Right lobe of liver (tissue), 6 donors: ENCODE results near the gene GABRR3. TPM values are rescaled to one million over a fixed set of nuclear protein-coding genes. Genes with fewer than 3 reads are reported as not detected.
"Not testable (repeated sequence)": the region's sequence is repeated elsewhere in the genome, so short reads cannot be mapped to it uniquely, and the experiment has no call there.

Experiments
- ATAC-seq, 4 donors: fragments of 200-7000 bp; cut with Tn5 transposase; one replicate each; pipeline ENCODE4 v1.9.1; 2020; ENCODE audit warnings: mild to moderate bottlenecking in 4 of 4, moderate library complexity in 4 of 4
- DNase-seq, 3 donors: peaks; one replicate each; pipeline ENCODE4 v3.0.0-alpha.2; 2020
- H3K27ac ChIP-seq, 3 donors: fragments of 200-600 bp; one replicate each; pipeline ENCODE4 v1.8.0; 2022
- H3K27me3 ChIP-seq, 2 donors: fragments of 200-600 bp; one replicate each; pipeline ENCODE4 v1.8.0; 2022
- H3K36me3 ChIP-seq, 4 donors: fragments of 200-600 bp; sonication (generic) in 1 of 4; one replicate each; pipeline versions ENCODE4 v1.5.1 to v1.8.0; 2017 to 2022; ENCODE audit warnings: control low read depth in 1 of 4
- H3K4me1 ChIP-seq, 4 donors: fragments of 200-600 bp; sonication (generic) in 1 of 4; one replicate each; pipeline versions ENCODE4 v1.5.1 to v1.8.0; 2017 to 2022; ENCODE audit warnings: control low read depth in 1 of 4
- H3K4me3 ChIP-seq, 3 donors: fragments of 200-600 bp; one replicate each; pipeline ENCODE4 v1.8.0; 2022
- H3K9me3 ChIP-seq, 4 donors: fragments of 200-600 bp; sonication (generic) in 1 of 4; one replicate each; pipeline versions ENCODE4 v1.5.1 to v1.8.0; 2017 to 2022; ENCODE audit warnings: control low read depth in 1 of 4
- POLR2A ChIP-seq: fragments of 450-650 bp; IDR thresholded peaks from one replicate; pipeline ENCODE4 v1.6.1; 2017; ENCODE audit warnings: antibody characterized with exemption, mild to moderate bottlenecking
- WGBS: methylation state at CpG from one replicate; pipeline ENCODE4 v1.1.6; 2018; ENCODE audit warnings: low coverage, low lambda C conversion rate; ENCODE audit not compliant: insufficient coverage; ENCODE audit errors: missing lambda C conversion rate; 5-methylcytosine and 5-hydroxymethylcytosine counted together
- intact Hi-C, 2 donors: fragments of 100-400 bp; cut with DNase I; formaldehyde crosslinking; loops; one replicate each; pipeline versions ENCODE4 v1.11.2 to v1.14.1; 2022
- total RNA-seq, 6 experiments: library from RNA; depleted of rRNA in 2 of 6; stranded (reverse); fragments of >200 nt in 2 of 6; fragmentation: NEBNext Ultra II Directional in 3 of 6; extraction: Animal tissue kit (Norgen Biotek cat#: 25700) in 3 of 6; gene quantifications; one replicate each; pipeline versions ENCODE4 v1.1.0 to v1.2.4, GENCODE V29; 2016 to 2023
- TF ChIP-seq, protein P1 (sequence below), 4 donors: fragments of 200-600 bp in 3 of 4; fragments of 450-650 bp in 1 of 4; IDR thresholded peaks; one replicate each; pipeline versions ENCODE4 v1.5.1 to v1.8.0; 2016 to 2022; ENCODE audit warnings: antibody characterized with exemption in 4 of 4, mild to moderate bottlenecking in 2 of 4
- donor health status: DM: no; HTN: yes; CAD: no.
- donor health status: DM: no; HTN: no; CAD: no.
- donor health status: DM: no; HTN: no; CAD: no.
- donor health status: DM: no; HTN: yes; CAD: no.
- donor health status: DM: no; HTN: yes; CAD: no.

GABRR3 gene
- total RNA-seq, 6 experiments from 2014 or later = 0.51 TPM; not detected in 5

DNA sequence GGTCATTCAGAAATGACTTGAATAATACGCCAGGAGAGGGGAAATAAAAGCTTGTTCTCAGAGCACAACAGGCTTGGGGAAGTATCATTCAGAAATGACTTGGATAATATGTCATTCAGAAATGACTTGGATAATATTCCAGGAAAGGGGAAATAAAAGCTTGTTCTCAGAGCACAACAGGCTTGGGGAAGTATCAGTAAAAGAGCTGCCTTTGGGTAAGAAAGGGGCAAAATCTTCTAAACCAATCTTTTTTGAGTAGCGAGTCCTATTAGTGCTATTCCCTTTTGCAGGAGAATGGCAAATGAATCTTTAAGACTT is 20.9 kb downstream of the GABRR3 start:
- no peaks in the 10 kb centered on the region for H3K9me3 ChIP-seq
- H3K4me1 ChIP-seq = peaks cover 0 to 37% (median 3%) of the 10 kb centered on the region in 4 donors
- ATAC-seq = no peak
- WGBS = 85% methylated on average over 2 of the region's 2 CpGs
- no peak overlapping the region for H3K4me3 ChIP-seq
- no peak overlapping the region for H3K27ac ChIP-seq
- intact Hi-C loops = no loop called here
- H3K27me3 ChIP-seq = no peaks in the 10 kb centered on the region
- DNase-seq = no peak
- peaks cover 0 to 2% (median 0%) of the 10 kb centered on the region in 4 donors for H3K36me3 ChIP-seq
- TF ChIP-seq, protein P1, sequence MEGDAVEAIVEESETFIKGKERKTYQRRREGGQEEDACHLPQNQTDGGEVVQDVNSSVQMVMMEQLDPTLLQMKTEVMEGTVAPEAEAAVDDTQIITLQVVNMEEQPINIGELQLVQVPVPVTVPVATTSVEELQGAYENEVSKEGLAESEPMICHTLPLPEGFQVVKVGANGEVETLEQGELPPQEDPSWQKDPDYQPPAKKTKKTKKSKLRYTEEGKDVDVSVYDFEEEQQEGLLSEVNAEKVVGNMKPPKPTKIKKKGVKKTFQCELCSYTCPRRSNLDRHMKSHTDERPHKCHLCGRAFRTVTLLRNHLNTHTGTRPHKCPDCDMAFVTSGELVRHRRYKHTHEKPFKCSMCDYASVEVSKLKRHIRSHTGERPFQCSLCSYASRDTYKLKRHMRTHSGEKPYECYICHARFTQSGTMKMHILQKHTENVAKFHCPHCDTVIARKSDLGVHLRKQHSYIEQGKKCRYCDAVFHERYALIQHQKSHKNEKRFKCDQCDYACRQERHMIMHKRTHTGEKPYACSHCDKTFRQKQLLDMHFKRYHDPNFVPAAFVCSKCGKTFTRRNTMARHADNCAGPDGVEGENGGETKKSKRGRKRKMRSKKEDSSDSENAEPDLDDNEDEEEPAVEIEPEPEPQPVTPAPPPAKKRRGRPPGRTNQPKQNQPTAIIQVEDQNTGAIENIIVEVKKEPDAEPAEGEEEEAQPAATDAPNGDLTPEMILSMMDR (IDR thresholded peaks at IDR 0.05) = no peak
- no peak for TF ChIP-seq POLR2A

DNA sequence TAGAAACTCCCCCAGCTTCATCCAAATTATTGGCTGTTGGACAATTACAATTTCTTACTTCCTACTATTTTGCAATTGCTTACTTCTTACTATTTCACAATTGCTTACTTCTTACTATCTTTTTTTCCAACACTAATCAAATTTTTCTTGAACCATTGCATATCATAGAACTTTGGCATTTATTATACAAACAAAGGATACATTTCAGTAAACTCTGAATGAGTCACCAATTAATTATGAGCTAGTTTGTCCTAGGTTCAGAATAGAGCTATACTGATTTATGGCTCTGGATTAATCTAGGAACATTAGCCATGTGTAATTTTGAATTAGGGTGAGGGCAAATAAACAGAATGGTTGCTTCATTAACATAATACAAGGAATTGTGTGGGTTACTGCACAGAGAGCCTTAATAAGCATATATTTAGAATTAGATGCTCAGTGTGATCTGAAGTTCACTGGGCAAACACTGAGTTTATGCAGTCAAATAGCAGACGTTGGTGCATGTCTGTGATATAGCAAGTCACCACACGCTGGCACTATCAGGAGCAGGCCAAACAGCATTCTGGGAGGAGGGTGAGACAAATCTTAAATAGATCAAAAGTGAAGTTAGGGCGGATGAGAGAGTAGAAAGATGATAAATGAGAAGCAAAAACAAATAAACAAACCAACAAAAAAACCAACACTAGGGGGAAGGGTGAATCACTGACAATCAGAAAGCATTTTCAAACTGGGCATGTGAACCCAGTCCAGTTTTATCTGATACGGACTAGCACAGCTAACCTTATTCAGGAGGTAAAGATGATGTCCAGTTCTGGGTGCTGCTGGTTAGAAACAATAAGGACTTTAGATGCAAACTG is 21.5 kb downstream of the GABRR3 start:
- Histone ChIP-seq H3K4me1 (peaks cover 0 to 37% (median 3%) of the 10 kb centered on the region in 4 donors), H3K27me3 (no peaks in the 10 kb centered on the region), H3K36me3 (peaks cover 0 to 2% (median 0%) of the 10 kb centered on the region in 4 donors), H3K27ac (peak overlapping the region in 1 of 3 donors; percentile 36), H3K9me3 (no peaks in the 10 kb centered on the region), H3K4me3 (no peak overlapping the region)
- intact Hi-C loops = no loop called here
- DNase-seq (no peak), ATAC-seq (peak; percentile 43 to 70 (median 64))
- WGBS = 49% methylated on average over 4 of the region's 4 CpGs
- no peak for TF ChIP-seq POLR2A
- TF ChIP-seq, protein P1 (IDR thresholded peaks at IDR 0.05) = no peak

DNA sequence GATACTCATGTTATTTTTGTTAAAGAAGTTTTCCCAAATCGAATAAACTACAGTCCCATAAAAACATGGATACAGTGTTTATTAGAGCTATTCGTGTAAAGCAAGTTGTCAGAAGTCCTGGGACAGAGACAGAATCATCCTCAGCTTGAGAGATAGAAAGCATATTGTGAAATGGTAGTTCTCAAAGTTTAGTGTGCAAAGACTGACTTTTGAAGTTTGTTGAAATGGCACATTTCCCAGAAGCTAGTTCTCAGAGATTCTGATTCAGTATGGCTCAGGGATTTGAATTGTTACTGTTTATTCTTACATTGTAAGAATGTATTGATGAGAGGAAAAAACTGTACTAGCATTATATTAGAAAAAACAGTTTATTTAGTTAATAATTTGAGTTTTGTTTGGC is 22.1 kb downstream of the GABRR3 start:
- ATAC-seq (peak; percentile 66 to 87 (median 86)), DNase-seq (no peak)
- Histone ChIP-seq H3K4me3 (no peak overlapping the region), H3K27ac (peak overlapping the region in 1 of 3 donors; percentile 36), H3K36me3 (peaks cover 0 to 2% (median 0%) of the 10 kb centered on the region in 4 donors), H3K4me1 (peaks cover 0 to 37% (median 3%) of the 10 kb centered on the region in 4 donors), H3K9me3 (no peaks in the 10 kb centered on the region), H3K27me3 (no peaks in the 10 kb centered on the region)
- intact Hi-C loops = no loop called here
- no peak for TF ChIP-seq POLR2A
- TF ChIP-seq, protein P1 (IDR thresholded peaks at IDR 0.05) = no peak
- 33% methylated on average over 2 of the region's 2 CpGs for WGBS

DNA sequence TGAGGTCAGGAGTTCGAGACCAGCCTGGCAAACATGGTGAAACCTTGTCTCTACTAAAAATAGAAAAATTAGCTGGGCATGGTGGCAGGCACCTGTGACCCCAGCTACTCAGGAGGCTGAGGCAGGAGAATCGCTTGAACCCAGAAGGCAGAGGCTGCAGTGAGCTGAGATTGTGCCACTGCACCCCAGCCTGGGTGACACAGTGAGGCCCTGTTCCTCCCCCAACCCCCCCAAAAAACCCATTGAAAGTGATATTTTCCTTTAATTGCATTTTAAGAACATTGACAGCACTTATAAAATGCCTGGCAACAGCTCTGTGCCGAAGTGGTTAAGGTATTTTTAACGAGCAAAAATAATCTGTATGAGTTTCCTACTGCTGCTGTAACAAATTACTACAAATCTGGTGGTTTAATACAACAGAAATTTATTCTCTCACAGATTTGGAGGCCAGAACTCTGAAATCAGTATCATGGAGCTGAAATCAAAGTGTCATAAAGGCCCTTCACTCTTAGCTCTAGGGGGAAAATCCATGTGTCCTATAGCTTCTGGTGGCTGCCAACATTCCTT is 24.1 kb downstream of the GABRR3 start:
- peaks cover 0 to 37% (median 3%) of the 10 kb centered on the region in 4 donors for H3K4me1 ChIP-seq
- WGBS = 90% methylated on average over 2 of the region's 4 CpGs
- intact Hi-C loops, H3K27me3 ChIP-seq, H3K36me3 ChIP-seq, H3K27ac ChIP-seq, ATAC-seq, H3K4me3 ChIP-seq, H3K9me3 ChIP-seq, DNase-seq: not testable (repeated sequence)
